GM23248 (cell line): ENCODE results near the gene SUPT3H. TPM values are rescaled to one million over a fixed set of nuclear protein-coding genes. Genes with fewer than 3 reads are reported as not detected.
"Not testable (repeated sequence)": the region's sequence is repeated elsewhere in the genome, so short reads cannot be mapped to it uniquely, and the experiment has no call there.

Experiments used
- DNase-seq: peaks from one replicate; pipeline ENCODE4 v3.0.0-alpha.2; 2015
- H2AFZ ChIP-seq: fragments of 200-600 bp; sonication (generic); 2 replicates; pipeline ENCODE4 v1.6.1; 2016; ENCODE audit warnings: antibody characterized with exemption
- H3F3A ChIP-seq: fragments of 200-600 bp; sonication (generic); 2 replicates; pipeline ENCODE4 v1.6.1; 2016; ENCODE audit warnings: mild to moderate bottlenecking, antibody characterized with exemption, mixed run types; ENCODE audit not compliant: insufficient read depth
- H3K27ac ChIP-seq: fragments of 200-600 bp; sonication (generic); 2 replicates; pipeline ENCODE4 v1.5.1; 2016; ENCODE audit warnings: mild to moderate bottlenecking
- H3K27me3 ChIP-seq: fragments of 200-600 bp; sonication (generic); replicated peaks from 2 replicates; pipeline ENCODE4 v1.6.1; 2016; ENCODE audit warnings: mild to moderate bottlenecking; ENCODE audit not compliant: insufficient read depth
- H3K36me3 ChIP-seq: fragments of 200-600 bp; sonication (generic); 2 replicates; pipeline ENCODE4 v1.6.1; 2016; ENCODE audit warnings: low read depth, mild to moderate bottlenecking
- H3K4me1 ChIP-seq: fragments of 200-600 bp; sonication (generic); 2 replicates; pipeline ENCODE4 v1.6.1; 2016; ENCODE audit warnings: mild to moderate bottlenecking; ENCODE audit not compliant: insufficient read depth
- H3K4me2 ChIP-seq: fragments of 200-600 bp; sonication (generic); one replicate; pipeline ENCODE4 v1.6.1; 2016; ENCODE audit warnings: mild to moderate bottlenecking; ENCODE audit not compliant: unreplicated experiment
- H3K4me3 ChIP-seq: fragments of 200-600 bp; sonication (generic); 2 replicates; pipeline ENCODE4 v1.5.1; 2016; ENCODE audit warnings: mild to moderate bottlenecking
- H3K79me2 ChIP-seq: fragments of 200-600 bp; sonication (generic); 2 replicates; pipeline ENCODE4 v1.6.1; 2016; ENCODE audit warnings: mild to moderate bottlenecking; ENCODE audit not compliant: insufficient read depth
- H3K9ac ChIP-seq: fragments of 200-600 bp; sonication (generic); 2 replicates; pipeline ENCODE4 v1.6.1; 2016; ENCODE audit warnings: mild to moderate bottlenecking
- H3K9me2 ChIP-seq: fragments of 200-600 bp; sonication (generic); 2 replicates; pipeline ENCODE4 v1.6.1; 2016; ENCODE audit warnings: mixed run types, mild to moderate bottlenecking, moderate library complexity; ENCODE audit not compliant: insufficient read depth
- H3K9me3 ChIP-seq: fragments of 200-600 bp; sonication (generic); one replicate; pipeline ENCODE4 v1.6.1; 2017; ENCODE audit warnings: low read depth
- H4K20me1 ChIP-seq: fragments of 200-600 bp; sonication (generic); 2 replicates; pipeline ENCODE4 v1.6.0; 2016; ENCODE audit not compliant: insufficient read depth
- EZH2 ChIP-seq: fragments of 200-600 bp; sonication (generic); IDR thresholded peaks from 2 replicates; pipeline ENCODE4 v1.6.1; 2018; ENCODE audit warnings: antibody characterized with exemption, mild to moderate bottlenecking; ENCODE audit not compliant: insufficient read depth, poor library complexity, severe bottlenecking
- EZH2phosphoT487 ChIP-seq: fragments of 200-600 bp; sonication (generic); IDR thresholded peaks from 2 replicates; pipeline ENCODE4 v1.6.1; 2018; ENCODE audit warnings: antibody characterized with exemption, moderate library complexity, mild to moderate bottlenecking, low read depth; ENCODE audit not compliant: insufficient read depth
- whole genome bisulfite sequencing, 2 experiments: methylation state at CpG; one replicate each; pipeline ENCODE4 v1.1.6; 2015 to 2017; ENCODE audit warnings: low lambda C conversion rate in 2 of 2, low coverage in 1 of 2; ENCODE audit errors: missing lambda C conversion rate in 2 of 2; 5-methylcytosine and 5-hydroxymethylcytosine counted together
- in situ Hi-C: fragments of 300-500 bp; cut with MboI; formaldehyde crosslinking; loops from 2 replicates; pipeline ENCODE4 v1.15.0; 2020
- polyA plus RNA-seq: library from polyadenylated mRNA; unstranded; fragments of >200 nt; fragmentation: Nextera tagmentation; extraction: Ambion mirVana; gene quantifications from 2 replicates; pipeline ENCODE4 v1.2.1, GENCODE V29; 2016
- total RNA-seq: library from RNA; depleted of rRNA; stranded (reverse); fragments of >200 nt; shearing (Covaris generic); gene quantifications from 2 replicates; pipeline ENCODE4 v1.2.3, GENCODE V29; 2014

SUPT3H gene
- total and polyA plus RNA-seq, 2 experiments from 2014 or later: 9.3 to 12.4 TPM

DNA sequence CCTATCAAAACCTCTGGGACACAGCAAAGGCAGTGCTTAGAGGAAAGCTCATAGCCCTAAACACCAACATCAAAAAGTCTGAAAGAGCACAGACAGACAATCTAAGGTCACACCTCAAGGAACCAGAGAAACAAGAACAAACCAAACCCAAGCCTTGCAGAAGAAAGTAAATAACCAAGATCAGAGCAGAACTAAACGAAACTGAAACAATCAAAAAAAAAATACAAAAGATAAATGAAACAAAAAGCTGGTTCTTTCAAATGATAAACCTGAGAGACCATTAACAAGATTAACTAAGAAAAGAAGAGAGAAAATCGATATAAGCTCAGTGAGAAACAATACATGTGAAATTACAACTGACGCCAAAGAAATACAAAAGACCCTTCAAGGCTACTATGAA lies 84.4 kb downstream of the SUPT3H start:
- in situ Hi-C loops: no loop called here
- Histone ChIP-seq H2AFZ (no peak overlapping the region), H3K4me2 (no peak overlapping the region), H4K20me1 (no peaks in the 10 kb centered on the region), H3K4me1 (no peaks in the 10 kb centered on the region), H3K79me2 (no peaks in the 10 kb centered on the region), H3K4me3 (no peak overlapping the region), H3F3A (0 out of 2 replicates have a peak, but pooled peaks cover 5% of the 10 kb centered on the region), H3K9ac (no peak overlapping the region), H3K9me2 (no peaks in the 10 kb centered on the region), H3K36me3 (no peaks in the 10 kb centered on the region), H3K27ac (no peak overlapping the region), H3K27me3 (no peaks in the 10 kb centered on the region), H3K9me3 (no peaks in the 10 kb centered on the region)
- 90 to 95% methylated on average over 3 of the region's 3 CpGs for WGBS, 2 experiments
- DNase-seq: no peak
- TF ChIP-seq EZH2phosphoT487 (no peak), EZH2 (no peak)

DNA sequence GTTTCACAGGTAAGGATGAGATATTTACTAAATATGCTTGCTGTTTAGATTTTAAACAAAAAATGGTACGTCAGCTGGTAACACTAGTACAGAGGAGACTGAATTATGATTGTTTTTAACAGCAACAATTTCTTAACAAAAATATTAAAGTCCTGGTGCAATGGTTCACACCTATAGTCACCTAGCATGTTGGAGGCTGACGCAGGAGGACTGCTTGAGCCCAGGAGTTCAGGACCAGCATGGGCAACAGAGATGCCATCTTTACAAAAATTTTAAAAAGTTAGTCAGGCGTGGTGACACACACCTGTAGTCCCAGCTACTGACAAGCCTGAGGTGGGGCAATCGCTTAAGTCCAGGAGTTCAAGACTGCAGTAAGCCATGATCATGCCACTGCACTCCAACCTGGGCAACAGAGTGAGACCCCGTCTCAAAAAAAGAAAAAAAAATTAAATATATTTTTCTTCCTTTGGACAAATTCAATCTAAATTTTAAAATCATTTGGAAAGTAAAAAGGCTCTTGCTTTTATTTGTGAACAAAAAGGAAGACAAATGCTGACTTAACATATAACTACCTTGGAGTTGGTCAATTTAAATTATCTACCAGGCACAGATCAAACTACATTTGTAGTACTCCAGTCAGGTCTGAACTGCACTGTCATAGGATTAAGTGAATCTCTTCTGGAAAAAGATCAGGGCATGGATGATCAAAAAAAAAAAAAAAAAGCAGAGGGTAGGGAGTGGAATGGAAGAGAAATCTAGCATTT lies 87.8 kb downstream of the SUPT3H start:
- 93 to 94% methylated on average over 5 of the region's 5 CpGs for WGBS, 2 experiments
- Histone ChIP-seq H2AFZ (no peak overlapping the region), H3K27ac (no peak overlapping the region), H4K20me1 (no peaks in the 10 kb centered on the region), H3K9me2 (no peaks in the 10 kb centered on the region), H3K9ac (no peak overlapping the region), H3K4me1 (no peaks in the 10 kb centered on the region), H3K9me3 (no peaks in the 10 kb centered on the region), H3F3A (no peaks in the 10 kb centered on the region), H3K4me3 (no peak overlapping the region), H3K4me2 (no peak overlapping the region), H3K79me2 (no peaks in the 10 kb centered on the region), H3K27me3 (no peaks in the 10 kb centered on the region), H3K36me3 (no peaks in the 10 kb centered on the region)
- in situ Hi-C loops: no loop called here
- TF ChIP-seq EZH2phosphoT487 (no peak), EZH2 (no peak)
- no peak for DNase-seq

DNA sequence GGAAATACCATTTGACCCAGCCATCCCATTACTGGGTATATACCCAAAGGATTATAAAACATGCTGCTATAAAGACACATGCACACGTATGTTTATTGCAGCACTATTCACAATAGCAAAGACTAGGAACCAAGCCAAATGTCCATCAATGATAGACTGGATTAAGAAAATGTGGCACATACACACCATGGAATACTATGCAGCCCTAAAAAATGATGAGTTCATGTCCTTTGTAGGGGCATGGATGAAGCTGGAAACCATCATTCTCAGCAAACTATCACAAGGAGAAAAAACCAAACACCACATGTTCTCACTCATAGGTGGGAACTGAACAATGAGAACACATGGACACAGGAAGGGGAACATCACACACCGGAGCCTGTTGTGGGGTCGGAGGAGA lies 91.0 kb downstream of the SUPT3H start:
- DNase-seq, H3K36me3 ChIP-seq, H3K4me3 ChIP-seq, H3K27me3 ChIP-seq, H2AFZ ChIP-seq, H3K9ac ChIP-seq, H3K9me3 ChIP-seq, H3F3A ChIP-seq, in situ Hi-C loops, H3K79me2 ChIP-seq, H4K20me1 ChIP-seq, H3K4me2 ChIP-seq, H3K27ac ChIP-seq, H3K9me2 ChIP-seq, H3K4me1 ChIP-seq: not testable (repeated sequence)
- 86 to 95% methylated on average over 1 to 3 of the region's 3 CpGs for WGBS, 2 experiments

DNA sequence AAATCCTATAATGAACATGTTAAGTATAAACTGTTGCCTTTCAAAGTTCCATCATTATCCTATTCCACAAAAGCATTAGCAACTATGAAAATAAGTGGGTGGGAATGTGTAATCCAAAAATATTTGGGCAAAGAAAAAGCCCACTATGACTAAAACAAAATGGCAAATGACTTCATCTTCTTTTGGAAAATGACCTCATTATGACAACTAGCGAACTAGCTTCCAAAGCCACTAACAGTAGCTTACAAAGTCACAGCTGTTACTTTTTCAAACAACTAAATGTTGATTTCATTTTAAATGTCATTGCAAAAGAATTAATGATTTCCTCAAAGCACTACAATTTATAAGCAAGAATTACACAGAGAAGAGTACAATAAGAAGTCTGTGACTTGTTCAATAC lies 99.4 kb downstream of the SUPT3H start:
- H3K27ac ChIP-seq: no peak overlapping the region
- no peaks in the 10 kb centered on the region for H3K9me3 ChIP-seq
- no peak overlapping the region for H3K4me2 ChIP-seq
- no peak overlapping the region for H3K4me3 ChIP-seq
- TF ChIP-seq EZH2 (no peak), EZH2phosphoT487 (no peak)
- 57 to 70% methylated on average over 1 of the region's 1 CpG for WGBS, 2 experiments
- H3K9me2 ChIP-seq: no peaks in the 10 kb centered on the region
- no peaks in the 10 kb centered on the region for H3K27me3 ChIP-seq
- in situ Hi-C loops: no loop called here
- H2AFZ ChIP-seq: no peak overlapping the region
- no peak overlapping the region for H3K9ac ChIP-seq
- H3K36me3 ChIP-seq: no peaks in the 10 kb centered on the region
- no peaks in the 10 kb centered on the region for H3K79me2 ChIP-seq
- no peaks in the 10 kb centered on the region for H3F3A ChIP-seq
- no peaks in the 10 kb centered on the region for H3K4me1 ChIP-seq
- DNase-seq: peak; percentile 35
- H4K20me1 ChIP-seq: no peaks in the 10 kb centered on the region

DNA sequence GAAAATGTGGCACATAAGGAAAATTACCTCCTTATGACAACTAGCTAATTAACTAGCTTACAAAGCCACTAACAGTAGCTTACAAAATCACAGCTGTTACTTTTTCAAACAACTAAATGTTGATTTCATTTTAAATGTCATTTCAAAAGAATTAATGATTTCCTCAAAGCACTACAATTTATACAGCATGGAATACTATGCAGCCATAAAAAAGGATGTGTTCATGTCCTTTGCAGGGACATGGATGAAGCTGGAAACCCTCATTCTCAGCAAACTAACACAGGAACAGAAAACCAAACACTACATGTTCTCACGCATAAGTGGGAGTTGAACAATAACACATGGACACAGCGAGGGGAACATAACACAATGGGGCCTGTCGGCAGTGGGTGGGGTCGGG lies 100.0 kb downstream of the SUPT3H start:
- H2AFZ ChIP-seq, H3K36me3 ChIP-seq, H4K20me1 ChIP-seq, H3K4me1 ChIP-seq, H3K4me3 ChIP-seq, H3K9me3 ChIP-seq, H3F3A ChIP-seq, H3K27ac ChIP-seq, DNase-seq, H3K27me3 ChIP-seq, H3K79me2 ChIP-seq, H3K4me2 ChIP-seq, H3K9ac ChIP-seq, H3K9me2 ChIP-seq, in situ Hi-C loops: not testable (repeated sequence)
- 97 to 100% methylated on average over 4 of the region's 4 CpGs for WGBS, 2 experiments
